ELR (cell line): ENCODE results near the gene IL18.
"Not testable (repeated sequence)": the region's sequence is repeated elsewhere in the genome, so short reads cannot be mapped to it uniquely, and the experiment has no call there.

ENCODE experiments used
- DNase-seq: peaks from one replicate; pipeline ENCODE4 v3.0.0-alpha.2; 2015; ENCODE audit warnings: low read depth

IL18 gene

GRCh38 chr11:112163875-112164685, at the start of gene IL18:
Gene IL18 (minus strand): TSS chr11:112164094. CDS start chr11:112155053, 9,041 bp downstream.
- no peak for DNase-seq

DNA sequence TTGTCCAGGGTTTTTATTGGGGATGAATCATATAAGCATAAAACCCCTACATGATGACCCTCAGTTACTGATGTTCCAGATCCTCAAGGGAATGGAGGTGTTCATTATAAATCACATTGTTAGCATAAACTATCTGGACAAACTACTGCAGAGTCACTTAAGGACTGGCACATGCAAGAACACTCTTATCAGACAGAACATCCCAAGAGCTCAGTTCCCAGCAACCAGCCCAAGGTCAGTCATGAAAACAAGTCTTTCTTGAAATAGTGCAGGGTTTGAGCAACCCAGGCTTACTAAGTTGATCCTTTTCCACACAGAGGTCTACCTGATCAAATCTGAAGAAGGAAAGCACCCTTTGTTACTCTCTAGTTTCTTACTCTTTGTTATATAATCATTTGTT, 48.8 kb upstream of the IL18 start:
- no peak for DNase-seq

DNA sequence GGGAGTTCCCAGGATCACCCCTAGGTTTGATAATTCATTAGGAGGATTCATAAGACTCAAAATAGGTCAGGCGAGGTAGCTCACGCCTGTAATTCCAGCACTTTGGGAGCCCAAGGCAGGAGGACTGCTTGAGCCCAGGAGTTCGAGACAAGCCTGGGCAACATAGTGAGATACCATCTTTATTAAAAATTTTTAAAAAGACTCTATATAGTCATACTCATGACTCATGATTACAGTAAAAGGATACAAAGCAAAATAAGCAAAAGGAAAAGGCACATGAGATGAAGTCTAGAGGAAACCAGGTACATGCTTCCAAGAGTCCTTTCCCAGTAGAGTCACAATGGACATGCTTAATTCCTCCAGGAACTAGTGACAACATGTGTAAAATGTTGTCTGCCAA, 48.4 kb upstream of the IL18 start:
- DNase-seq: peak; percentile 25

GRCh38 chr11:112211536-112211935, 47.6 kb upstream of the IL18 start:
- no peak for DNase-seq

GRCh38 chr11:112210890-112211289, 47.0 kb upstream of the IL18 start:
- no peak for DNase-seq

DNA sequence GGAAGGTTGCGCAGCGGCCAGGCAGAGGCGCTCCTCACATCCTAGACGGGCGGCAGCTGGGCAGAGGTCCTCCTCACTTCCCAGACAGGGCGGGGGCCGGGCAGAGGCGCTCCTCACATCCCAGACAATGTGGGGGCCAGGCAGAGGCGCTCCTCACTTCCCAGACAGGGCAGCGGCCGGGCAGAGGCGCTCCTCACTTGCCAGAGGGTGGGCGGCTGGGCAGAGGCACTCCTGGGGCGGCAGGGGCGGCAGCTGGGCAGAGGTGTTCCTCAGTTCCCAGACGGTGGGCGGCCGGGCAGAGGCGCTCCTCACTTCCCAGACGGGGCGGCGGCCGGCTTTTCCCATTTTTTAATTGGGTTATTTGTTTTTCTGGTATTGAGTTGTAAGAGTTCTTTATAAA, 42.2 kb upstream of the IL18 start:
- no peak for DNase-seq

DNA sequence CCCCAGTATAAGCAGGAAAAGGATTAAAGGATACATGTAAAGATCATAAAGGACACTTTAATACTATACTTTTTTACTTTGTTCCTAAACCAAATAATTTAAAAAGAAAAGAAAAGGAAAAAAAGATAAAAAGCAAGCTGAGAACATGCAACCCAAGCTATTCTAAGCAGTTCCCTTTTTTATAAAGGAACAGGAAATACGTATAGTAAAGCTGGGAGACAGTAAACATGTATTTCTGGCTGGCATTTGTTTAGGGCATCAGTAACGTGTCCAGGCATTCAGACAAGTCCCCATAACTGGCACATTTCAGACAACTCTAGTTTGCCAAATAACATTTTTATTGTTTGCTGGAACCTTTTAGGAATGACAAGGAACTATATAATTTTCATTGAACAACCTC, 36.4 kb upstream of the IL18 start:
- no peak for DNase-seq

DNA sequence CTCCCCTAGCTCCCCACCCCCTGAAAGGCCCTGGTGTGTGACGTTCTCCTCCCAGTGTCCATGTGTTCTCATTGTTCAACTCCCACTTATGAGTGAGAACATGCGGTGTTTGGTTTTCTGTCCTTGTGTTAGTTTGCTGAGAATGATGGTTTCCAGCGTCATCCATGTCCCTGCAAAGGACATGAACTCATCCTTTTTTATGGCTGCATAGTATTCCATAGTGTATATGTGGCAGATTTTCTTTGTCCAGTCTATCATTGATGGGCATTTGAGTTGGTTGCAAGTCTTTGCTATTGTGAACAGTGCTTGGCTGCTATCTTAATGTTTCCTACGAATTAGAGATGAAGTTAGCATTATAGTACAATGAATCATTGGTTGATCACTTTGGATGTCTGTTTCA, 35.2 kb upstream of the IL18 start:
- not testable (repeated sequence) for DNase-seq

GRCh38 chr11:112196519-112197087, 32.7 kb upstream of the IL18 start:
- DNase-seq: no peak

DNA sequence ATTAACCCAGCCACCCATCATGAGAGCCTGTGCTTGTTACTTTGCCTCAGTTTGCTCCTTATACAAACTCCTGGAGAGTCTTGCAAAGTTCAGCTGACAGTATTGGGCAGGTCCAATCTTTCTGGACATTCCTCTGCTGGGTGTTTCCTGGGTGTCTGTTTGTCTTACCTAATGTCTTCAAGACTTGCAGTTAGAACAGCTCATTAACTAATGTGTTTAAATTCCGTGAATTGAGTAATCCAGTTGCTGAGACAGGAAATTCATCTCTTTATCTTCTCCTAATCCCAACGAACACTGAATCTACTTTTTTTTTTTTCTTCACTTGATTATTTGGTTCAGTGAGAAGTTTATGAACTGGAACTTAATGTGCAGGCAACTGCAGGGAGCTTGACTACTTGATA, 32.1 kb upstream of the IL18 start:
- no peak for DNase-seq

DNA sequence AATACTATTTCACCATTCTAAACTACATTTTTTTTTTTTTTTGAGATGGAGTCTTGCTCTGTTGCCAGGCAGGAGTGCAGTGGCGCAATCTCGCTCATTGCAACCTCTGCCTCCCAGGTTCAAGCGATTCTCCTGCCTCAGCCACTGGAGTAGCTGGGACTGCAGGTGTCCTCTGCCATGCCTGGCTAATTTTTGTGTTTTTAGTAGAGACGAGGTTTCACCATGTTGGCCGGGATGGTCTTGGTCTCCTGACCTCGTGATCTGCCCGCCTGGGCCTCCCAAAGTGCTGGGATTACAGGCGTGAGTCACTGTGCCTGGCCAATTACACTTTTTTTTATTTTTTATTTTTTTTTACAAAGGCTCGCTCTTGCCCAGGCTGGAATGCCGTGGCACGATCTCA, 31.2 kb upstream of the IL18 start:
- DNase-seq: not testable (repeated sequence)

DNA sequence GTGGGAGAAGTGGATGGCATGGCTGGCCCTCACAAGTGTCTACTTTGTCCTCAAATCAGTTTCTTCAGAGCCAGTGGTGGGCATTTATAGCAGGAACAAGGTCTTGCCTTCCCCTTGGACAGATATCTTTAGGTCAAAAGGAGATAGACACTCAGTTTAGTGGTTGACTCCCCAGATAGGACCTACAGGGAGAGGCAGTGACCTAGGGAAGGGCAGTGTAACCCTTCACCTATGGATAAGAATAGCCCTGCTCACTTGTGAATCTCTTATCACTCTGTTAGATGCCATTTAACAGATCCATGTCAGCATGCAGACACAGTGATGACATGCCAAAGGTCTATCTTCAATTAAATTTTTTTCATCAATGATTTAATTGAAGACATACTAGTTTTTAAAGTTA, 22.4 kb upstream of the IL18 start:
- DNase-seq: no peak

DNA sequence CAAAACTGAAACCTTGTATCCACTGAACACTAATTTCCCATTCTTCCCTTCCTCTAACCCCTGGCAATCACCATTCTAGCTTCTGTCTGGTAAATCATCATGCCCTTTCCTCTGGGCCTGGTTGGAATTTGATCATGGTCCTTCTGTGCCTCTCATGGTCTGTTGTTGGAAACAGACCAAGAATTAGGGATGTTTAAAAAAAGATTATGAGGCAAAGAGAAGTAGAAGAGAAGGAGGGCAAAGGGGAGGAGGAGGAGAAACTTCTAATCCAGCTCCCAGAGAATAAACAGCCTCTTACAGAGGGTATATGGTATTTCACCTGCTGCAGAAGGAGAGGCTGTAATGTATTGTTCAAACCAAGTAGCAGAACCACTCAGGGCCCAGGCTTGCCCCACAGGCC, 22.0 kb upstream of the IL18 start:
- DNase-seq: no peak

DNA sequence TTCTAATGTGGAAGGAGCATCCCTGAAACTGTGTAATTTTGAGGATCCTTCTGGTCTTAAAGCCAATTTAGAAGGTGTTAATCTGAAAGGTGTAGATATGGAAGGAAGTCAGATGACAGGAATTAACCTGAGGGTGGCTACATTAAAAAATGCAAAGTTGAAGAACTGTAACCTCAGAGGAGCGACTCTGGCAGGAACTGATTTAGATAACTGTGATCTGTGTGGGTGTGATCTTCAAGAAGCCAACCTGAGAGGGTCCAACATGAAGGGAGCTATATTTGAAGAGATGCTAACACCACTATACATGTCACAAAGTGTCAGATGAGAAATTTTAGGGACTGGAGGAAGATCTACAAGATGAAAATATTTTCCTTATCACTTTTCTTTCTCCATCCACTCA, 19.0 kb upstream of the IL18 start:
- no peak for DNase-seq

DNA sequence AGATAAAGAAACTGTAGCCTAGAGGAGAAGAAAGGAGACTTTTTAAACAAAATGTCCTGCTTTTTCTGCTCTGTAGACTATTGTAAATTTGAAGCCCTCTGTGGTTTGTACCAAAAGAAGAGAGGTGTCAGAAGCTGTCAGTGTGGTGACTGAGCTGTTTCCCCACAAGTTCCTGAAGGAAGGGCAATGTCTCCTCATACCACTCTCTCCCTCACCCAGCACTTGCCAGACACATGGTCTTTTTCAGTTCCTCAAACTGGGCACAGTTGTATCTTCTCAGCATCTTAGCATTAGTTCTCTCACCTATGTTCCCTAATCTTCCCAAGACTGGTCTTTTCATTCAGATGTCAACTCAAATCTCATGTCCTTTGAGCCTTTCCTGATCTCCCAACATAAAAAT, 15.7 kb upstream of the IL18 start:
- DNase-seq: no peak

GRCh38 chr11:112178936-112179335, 15.0 kb upstream of the IL18 start:
- no peak for DNase-seq

DNA sequence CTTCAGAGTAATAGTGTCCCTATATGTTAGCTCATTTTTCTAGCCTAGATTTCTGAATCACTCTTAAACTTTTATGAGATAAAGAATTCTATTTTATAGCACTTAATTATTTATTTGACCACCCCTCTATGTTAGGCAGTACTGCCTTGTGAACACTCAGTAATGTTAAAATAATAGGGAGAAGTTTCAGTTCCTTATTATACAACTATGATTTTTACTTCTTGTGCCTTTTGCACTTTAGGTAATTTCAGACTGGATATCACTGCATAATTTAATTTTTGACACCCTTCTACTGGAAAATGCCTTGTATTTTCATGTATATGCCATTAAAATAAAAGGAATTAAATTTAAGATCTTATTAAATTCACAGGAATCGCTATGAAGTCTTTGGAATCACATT, 14.5 kb upstream of the IL18 start:
- DNase-seq: no peak

DNA sequence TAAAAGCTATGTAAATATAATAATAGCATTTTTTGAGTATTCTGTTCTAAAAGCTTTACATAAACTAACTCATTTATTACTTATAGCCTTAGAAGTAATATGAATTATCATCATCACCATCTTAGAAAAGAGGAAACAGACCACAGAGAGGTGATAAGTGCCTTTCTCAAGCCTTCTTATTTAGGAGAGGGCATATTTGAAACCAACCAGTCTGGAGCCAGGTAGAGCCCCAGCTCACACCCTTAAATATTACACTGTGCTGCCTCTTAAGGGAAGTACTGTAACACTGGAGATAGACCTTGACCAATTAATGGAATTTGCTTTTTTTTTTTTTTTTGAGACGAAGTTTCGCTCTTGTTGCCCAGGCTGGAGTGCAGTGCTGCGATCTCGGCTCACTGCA, 13.7 kb upstream of the IL18 start:
- DNase-seq: no peak

- no peak for DNase-seq
Observed at GRCh38 chr11:112176077-112176476, 12.2 kb upstream of the IL18 start.

DNA sequence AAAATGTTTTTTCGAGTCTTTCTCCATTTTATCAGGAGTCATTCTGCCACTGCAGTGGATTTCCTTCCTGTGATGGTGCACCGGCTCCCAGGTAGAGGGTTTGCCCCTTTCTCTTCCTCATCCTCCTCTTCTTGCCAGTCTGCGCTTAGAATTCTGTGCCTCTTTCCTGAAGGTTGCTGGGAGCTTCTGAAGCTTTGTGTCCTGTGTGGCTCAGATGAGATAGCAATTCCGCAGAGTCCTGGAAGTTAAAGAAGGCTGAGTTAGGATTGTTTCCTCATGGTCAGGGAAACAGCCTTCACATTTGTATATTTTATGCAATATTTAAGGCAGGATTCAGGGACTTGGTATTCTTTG, 11.7 kb upstream of the IL18 start:
- peak; percentile 15 for DNase-seq

DNA sequence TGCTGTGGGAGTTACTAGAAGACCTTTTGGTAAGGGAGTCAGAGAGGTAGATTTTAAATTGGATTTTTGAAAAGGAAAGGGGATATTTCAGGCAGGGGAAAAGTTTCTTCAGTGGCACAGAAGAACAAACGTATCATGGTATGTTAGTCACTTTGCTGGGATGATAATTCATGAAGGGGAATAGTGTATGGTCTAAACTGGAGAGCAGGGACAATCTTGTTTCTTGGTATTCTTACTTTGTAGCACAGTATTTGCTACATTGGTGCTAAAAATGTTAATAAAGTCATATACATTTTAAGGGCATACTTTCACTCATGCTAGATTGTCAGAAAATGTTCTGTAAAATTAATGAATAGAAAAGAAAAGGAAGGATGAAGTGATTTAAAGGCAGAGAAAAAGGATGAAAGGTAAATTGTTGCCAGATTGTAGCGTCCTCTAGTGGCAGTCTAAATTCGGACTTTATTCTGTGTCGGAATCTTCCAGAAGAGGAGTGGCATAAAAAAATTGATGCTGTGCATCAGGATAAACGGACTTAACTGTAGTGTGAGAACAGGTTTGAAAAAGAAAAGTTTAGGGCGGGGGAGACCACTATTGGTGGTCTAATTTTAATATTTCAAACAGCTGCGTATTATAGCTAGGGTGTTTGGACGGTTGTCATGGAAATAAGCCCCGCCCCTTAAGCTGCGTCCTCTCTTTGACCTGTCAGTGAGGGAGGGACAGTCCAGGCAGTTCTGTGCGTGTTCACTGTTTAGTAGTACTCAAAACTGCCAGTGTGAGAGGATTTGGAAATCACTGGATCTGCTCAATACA, 11.1 kb upstream of the IL18 start, which contains the start of gene BCO2:
TSS of gene BCO2 (plus strand) at position 724 of the 810 bp plus-strand sequence. CDS start 90 bp downstream, outside the sequence.
- peak; percentile 82 for DNase-seq

DNA sequence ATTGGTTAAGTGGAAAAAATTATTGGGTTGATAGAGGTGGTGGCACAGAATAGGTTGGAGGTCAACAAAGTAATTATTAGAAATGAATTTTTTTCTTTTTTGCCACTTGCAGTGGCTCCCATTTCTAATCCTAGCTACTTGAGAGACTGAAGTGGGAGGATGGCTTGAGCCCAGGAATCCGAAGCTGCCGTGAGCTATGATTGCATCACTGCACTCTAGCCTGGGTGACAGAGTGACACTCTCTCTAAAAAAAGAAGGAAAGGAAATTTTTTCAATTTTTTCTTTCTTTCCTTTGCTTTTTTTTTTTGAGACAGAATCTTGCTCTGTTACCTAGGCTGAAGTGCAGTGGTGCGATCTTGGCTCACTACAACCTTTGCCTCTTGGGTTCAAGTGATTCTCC, 9.3 kb upstream of the IL18 start:
- DNase-seq: peak; percentile 30

GRCh38 chr11:112172362-112172994, 8.6 kb upstream of the IL18 start:
- DNase-seq: peak; percentile 70
